SK-MEL-5 (cell line): ENCODE data around the gene RPTOR. TPM values are rescaled to one million over a fixed set of nuclear protein-coding genes. Genes with fewer than 3 reads are reported as not detected.
"Not testable (repeated sequence)": the region's sequence is repeated elsewhere in the genome, so short reads cannot be mapped to it uniquely, and the experiment has no call there.

Experiments
- DNase-seq: peaks from one replicate; pipeline ENCODE4 v3.0.0-alpha.2; 2016; ENCODE audit warnings: low read depth, low spot score
- in situ Hi-C: cut with HindIII; loops from 2 replicates; pipeline ENCODE4 v1.10.0; 2016; ENCODE audit warnings: low sequenced_read_pairs, high pct_unique_total_duplicates, low pct_unique_long_range_greater_than_20kb
- total RNA-seq: library from RNA; depleted of rRNA; stranded (reverse); fragments of >200 nt; shearing (Covaris generic); gene quantifications from 2 replicates; pipeline ENCODE4 v1.2.3, GENCODE V29; 2014

The RPTOR gene
- total RNA-seq, 1 experiment from 2014 or later: 27.3 TPM

- in situ Hi-C loops: no loop called here
- DNase-seq: no peak
Observed at GRCh38 chr17:80800481-80801391, 256.1 kb downstream of the RPTOR start.

- DNase-seq: no peak
- in situ Hi-C loops: no loop called here
Observed at GRCh38 chr17:80802626-80803450, 258.2 kb downstream of the RPTOR start.

- in situ Hi-C loops: no loop called here
- no peak for DNase-seq
Observed at GRCh38 chr17:80803451-80804428, 259.1 kb downstream of the RPTOR start.

GRCh38 chr17:80804466-80804865 is 259.8 kb downstream of the RPTOR start:
- DNase-seq: no peak
- in situ Hi-C loops: no loop called here

GRCh38 chr17:80805032-80805751 is 260.6 kb downstream of the RPTOR start:
- no peak for DNase-seq
- in situ Hi-C loops: no loop called here

- no peak for DNase-seq
- in situ Hi-C loops: no loop called here
Observed at GRCh38 chr17:80807014-80807413, 262.4 kb downstream of the RPTOR start.

- no peak for DNase-seq
- in situ Hi-C loops: no loop called here
Observed at GRCh38 chr17:80807882-80808281, 263.2 kb downstream of the RPTOR start.

- DNase-seq: no peak
- in situ Hi-C loops: no loop called here
Observed at GRCh38 chr17:80811181-80812105, 266.8 kb downstream of the RPTOR start.

- no peak for DNase-seq
- in situ Hi-C loops: no loop called here
Observed at GRCh38 chr17:80812362-80813088, 267.9 kb downstream of the RPTOR start.

GRCh38 chr17:80813318-80813717 is 268.7 kb downstream of the RPTOR start:
- no peak for DNase-seq
- in situ Hi-C loops: no loop called here

- DNase-seq: no peak
- in situ Hi-C loops: no loop called here
Observed at GRCh38 chr17:80814491-80814890, 269.9 kb downstream of the RPTOR start.

GRCh38 chr17:80815151-80815681 is 270.6 kb downstream of the RPTOR start:
- in situ Hi-C loops: no loop called here

GRCh38 chr17:80815718-80816117 is 271.1 kb downstream of the RPTOR start:
- in situ Hi-C loops, DNase-seq: not testable (repeated sequence)

More at GRCh38 chr17:80815151-80815681, 270.6 kb downstream of the RPTOR start:
- no peak for DNase-seq

GRCh38 chr17:80816241-80817103 is 271.8 kb downstream of the RPTOR start:
- in situ Hi-C loops: no loop called here
- DNase-seq: no peak
